Right lobe of liver (tissue), 4 donors: ENCODE data around the gene B3GAT3.

Experiments
- POLR2A ChIP-seq: fragments of 450-650 bp; IDR thresholded peaks from one replicate; pipeline ENCODE4 v1.6.1; 2017; ENCODE audit warnings: antibody characterized with exemption, mild to moderate bottlenecking
- TF ChIP-seq, protein P1 (sequence below), 4 donors: fragments of 200-600 bp in 3 of 4; fragments of 450-650 bp in 1 of 4; IDR thresholded peaks; one replicate each; pipeline versions ENCODE4 v1.5.1 to v1.8.0; 2016 to 2022; ENCODE audit warnings: antibody characterized with exemption in 4 of 4, mild to moderate bottlenecking in 2 of 4
- donor health status: DM: no; HTN: no; CAD: no.
- donor health status: DM: no; HTN: no; CAD: no.
- donor health status: DM: no; HTN: yes; CAD: no.

DNA sequence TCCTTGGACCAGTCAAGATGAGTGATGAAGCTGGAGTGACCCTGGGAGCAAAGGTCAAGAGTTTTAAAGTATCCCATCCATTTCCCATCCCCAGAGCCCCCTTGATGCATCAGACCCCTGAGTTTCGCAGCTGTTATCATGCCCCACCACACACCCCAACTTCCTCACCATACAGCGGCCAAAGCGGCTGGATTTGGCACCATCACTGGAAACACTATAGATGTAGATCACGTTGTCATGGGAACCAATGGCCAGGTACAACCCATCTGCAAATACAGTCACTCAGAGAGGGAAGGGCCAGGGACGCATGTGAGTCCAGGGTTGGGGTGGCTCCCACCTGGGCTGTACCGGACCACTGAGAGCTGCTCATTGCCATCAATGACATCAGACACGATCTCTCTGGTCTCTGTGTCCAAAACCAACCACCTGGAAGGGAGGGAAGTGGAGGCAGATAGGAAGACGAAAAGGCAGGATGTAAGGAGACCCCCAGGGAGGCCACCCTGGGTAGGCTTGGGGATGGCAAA, 17.9 kb downstream of the B3GAT3 start:
- TF ChIP-seq, protein P1, sequence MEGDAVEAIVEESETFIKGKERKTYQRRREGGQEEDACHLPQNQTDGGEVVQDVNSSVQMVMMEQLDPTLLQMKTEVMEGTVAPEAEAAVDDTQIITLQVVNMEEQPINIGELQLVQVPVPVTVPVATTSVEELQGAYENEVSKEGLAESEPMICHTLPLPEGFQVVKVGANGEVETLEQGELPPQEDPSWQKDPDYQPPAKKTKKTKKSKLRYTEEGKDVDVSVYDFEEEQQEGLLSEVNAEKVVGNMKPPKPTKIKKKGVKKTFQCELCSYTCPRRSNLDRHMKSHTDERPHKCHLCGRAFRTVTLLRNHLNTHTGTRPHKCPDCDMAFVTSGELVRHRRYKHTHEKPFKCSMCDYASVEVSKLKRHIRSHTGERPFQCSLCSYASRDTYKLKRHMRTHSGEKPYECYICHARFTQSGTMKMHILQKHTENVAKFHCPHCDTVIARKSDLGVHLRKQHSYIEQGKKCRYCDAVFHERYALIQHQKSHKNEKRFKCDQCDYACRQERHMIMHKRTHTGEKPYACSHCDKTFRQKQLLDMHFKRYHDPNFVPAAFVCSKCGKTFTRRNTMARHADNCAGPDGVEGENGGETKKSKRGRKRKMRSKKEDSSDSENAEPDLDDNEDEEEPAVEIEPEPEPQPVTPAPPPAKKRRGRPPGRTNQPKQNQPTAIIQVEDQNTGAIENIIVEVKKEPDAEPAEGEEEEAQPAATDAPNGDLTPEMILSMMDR (IDR thresholded peaks at IDR 0.05): no peak
- TF ChIP-seq POLR2A: no peak
